HUES48 (cell line): ENCODE measurements around the gene PCSK4.

ENCODE experiments used
- H3K27ac ChIP-seq: one replicate; pipeline ENCODE4 v1.7.0; 2013; ENCODE audit warnings: low read depth, low read length, inconsistent platforms
- H3K27me3 ChIP-seq: 2 replicates; pipeline ENCODE4 v1.6.1; 2013; ENCODE audit warnings: mild to moderate bottlenecking, low read length; ENCODE audit not compliant: control insufficient read depth, insufficient read depth
- H3K36me3 ChIP-seq: 2 replicates; pipeline ENCODE4 v1.6.1; 2013; ENCODE audit warnings: low read length; ENCODE audit not compliant: control insufficient read depth, insufficient read depth
- H3K4me1 ChIP-seq: 2 replicates; pipeline ENCODE4 v1.6.1; 2013; ENCODE audit warnings: mild to moderate bottlenecking, low read length; ENCODE audit not compliant: control insufficient read depth, insufficient read depth
- H3K4me3 ChIP-seq: 2 replicates; pipeline ENCODE4 v1.5.1; 2013; ENCODE audit warnings: mild to moderate bottlenecking, low read depth, low read length
- H3K9ac ChIP-seq: 2 replicates; pipeline ENCODE4 v1.6.1; 2013; ENCODE audit warnings: mild to moderate bottlenecking, low read depth, low read length, moderate library complexity
- H3K9me3 ChIP-seq: 2 replicates; pipeline ENCODE4 v1.6.1; 2013; ENCODE audit warnings: low read length; ENCODE audit not compliant: control insufficient read depth, insufficient read depth

Gene PCSK4

GRCh38 chr19:1527650-1528309 is 37.6 kb upstream of the PCSK4 start:
- Histone ChIP-seq H3K4me1 (no peaks in the 10 kb centered on the region), H3K27ac (no peak overlapping the region), H3K9ac (no peak overlapping the region), H3K4me3 (no peak overlapping the region), H3K36me3 (no peaks in the 10 kb centered on the region), H3K9me3 (no peaks in the 10 kb centered on the region), H3K27me3 (peaks cover 37% of the 10 kb centered on the region)

- Histone ChIP-seq H3K27me3 (peaks cover 42% of the 10 kb centered on the region), H3K36me3 (no peaks in the 10 kb centered on the region), H3K9me3 (no peaks in the 10 kb centered on the region), H3K9ac (no peak overlapping the region), H3K4me1 (no peaks in the 10 kb centered on the region), H3K27ac (no peak overlapping the region), H3K4me3 (no peak overlapping the region)
These were observed 37.0 kb upstream of the PCSK4 start for GRCh38 chr19:1526979-1527649.

GRCh38 chr19:1526066-1526778 is 36.1 kb upstream of the PCSK4 start:
- no peaks in the 10 kb centered on the region for H3K9me3 ChIP-seq
- H3K27ac ChIP-seq: no peak overlapping the region
- H3K27me3 ChIP-seq: peaks cover 48% of the 10 kb centered on the region
- H3K4me3 ChIP-seq: no peak overlapping the region
- no peak overlapping the region for H3K9ac ChIP-seq
- H3K4me1 ChIP-seq: no peaks in the 10 kb centered on the region
- H3K36me3 ChIP-seq: no peaks in the 10 kb centered on the region

GRCh38 chr19:1525343-1525742 is 35.2 kb upstream of the PCSK4 start:
- no peaks in the 10 kb centered on the region for H3K4me1 ChIP-seq
- no peaks in the 10 kb centered on the region for H3K36me3 ChIP-seq
- no peak overlapping the region for H3K9ac ChIP-seq
- no peak overlapping the region for H3K27ac ChIP-seq
- H3K27me3 ChIP-seq: peaks cover 48% of the 10 kb centered on the region
- no peaks in the 10 kb centered on the region for H3K9me3 ChIP-seq
- no peak overlapping the region for H3K4me3 ChIP-seq

GRCh38 chr19:1524972-1525325 is 34.8 kb upstream of the PCSK4 start:
- Histone ChIP-seq H3K9ac (no peak overlapping the region), H3K9me3 (no peaks in the 10 kb centered on the region), H3K4me3 (no peak overlapping the region), H3K36me3 (no peaks in the 10 kb centered on the region), H3K27me3 (peaks cover 48% of the 10 kb centered on the region), H3K4me1 (no peaks in the 10 kb centered on the region), H3K27ac (no peak overlapping the region)

GRCh38 chr19:1524287-1524971 is 34.3 kb upstream of the PCSK4 start:
- no peak overlapping the region for H3K9ac ChIP-seq
- no peak overlapping the region for H3K27ac ChIP-seq
- no peaks in the 10 kb centered on the region for H3K9me3 ChIP-seq
- H3K27me3 ChIP-seq: peaks cover 48% of the 10 kb centered on the region
- peak overlapping the region; percentile 14; the same call in 1 of the 2 replicates for H3K4me3 ChIP-seq
- H3K36me3 ChIP-seq: no peaks in the 10 kb centered on the region
- no peaks in the 10 kb centered on the region for H3K4me1 ChIP-seq

- H3K4me1 ChIP-seq: no peaks in the 10 kb centered on the region
- no peaks in the 10 kb centered on the region for H3K9me3 ChIP-seq
- no peak within 1 kb of the TSS for H3K9ac ChIP-seq
- H3K36me3 ChIP-seq: no peaks in the 10 kb centered on the region
- H3K4me3 ChIP-seq: peak within 1 kb of the TSS; percentile 14; the same call in 1 of the 2 replicates
- H3K27me3 ChIP-seq: peaks cover 48% of the 10 kb centered on the region
- H3K27ac ChIP-seq: no peak within 1 kb of the TSS
These were observed 33.5 kb upstream of the PCSK4 start, which contains the start of gene PLK5 for GRCh38 chr19:1523412-1524286. PLK5 (plus strand) TSS chr19:1524077; CDS start chr19:1526997, 2,920 bp downstream.

- no peak overlapping the region for H3K27ac ChIP-seq
- H3K9me3 ChIP-seq: no peaks in the 10 kb centered on the region
- H3K9ac ChIP-seq: no peak overlapping the region
- H3K4me3 ChIP-seq: no peak overlapping the region
- no peaks in the 10 kb centered on the region for H3K36me3 ChIP-seq
- peaks cover 48% of the 10 kb centered on the region for H3K27me3 ChIP-seq
- H3K4me1 ChIP-seq: no peaks in the 10 kb centered on the region
These were observed 32.7 kb upstream of the PCSK4 start for GRCh38 chr19:1522838-1523237.

GRCh38 chr19:1522061-1522460 is 31.9 kb upstream of the PCSK4 start:
- Histone ChIP-seq H3K4me1 (no peaks in the 10 kb centered on the region), H3K27ac (no peak overlapping the region), H3K9ac (no peak overlapping the region), H3K27me3 (peaks cover 48% of the 10 kb centered on the region), H3K4me3 (no peak overlapping the region), H3K36me3 (no peaks in the 10 kb centered on the region), H3K9me3 (no peaks in the 10 kb centered on the region)

GRCh38 chr19:1521636-1522035 is 31.5 kb upstream of the PCSK4 start:
- Histone ChIP-seq H3K9me3 (no peaks in the 10 kb centered on the region), H3K4me1 (no peaks in the 10 kb centered on the region), H3K27me3 (peaks cover 48% of the 10 kb centered on the region), H3K9ac (no peak overlapping the region), H3K36me3 (no peaks in the 10 kb centered on the region), H3K4me3 (no peak overlapping the region), H3K27ac (no peak overlapping the region)
